Suprapubic skin (tissue), 4 donors: ENCODE results near the gene CCNB1IP1. TPM values are rescaled to one million over a fixed set of nuclear protein-coding genes. Genes with fewer than 3 reads are reported as not detected.

Source experiments
- DNase-seq, 2 donors: peaks; one replicate each; pipeline ENCODE4 v3.0.0-alpha.2; 2019; ENCODE audit warnings: low spot score in 2 of 2
- H3K27ac ChIP-seq: fragments of 200-600 bp; sonication (generic); one replicate; pipeline ENCODE4 v1.5.1; 2019
- H3K27me3 ChIP-seq: fragments of 200-600 bp; sonication (generic); one replicate; pipeline ENCODE4 v1.5.1; 2019
- H3K36me3 ChIP-seq: fragments of 200-600 bp; sonication (generic); one replicate; pipeline ENCODE4 v1.5.1; 2019
- H3K4me1 ChIP-seq: fragments of 200-600 bp; sonication (generic); one replicate; pipeline ENCODE4 v1.5.1; 2019
- H3K4me3 ChIP-seq: fragments of 200-600 bp; sonication (generic); one replicate; pipeline ENCODE4 v1.5.1; 2019; ENCODE audit warnings: mild to moderate bottlenecking
- H3K9me3 ChIP-seq: fragments of 200-600 bp; sonication (generic); one replicate; pipeline ENCODE4 v1.5.1; 2019
- CTCF ChIP-seq, 2 donors: fragments of 200-600 bp in 1 of 2; fragments of 450-650 bp in 1 of 2; sonication (generic) in 1 of 2; IDR thresholded peaks; one replicate each; pipeline ENCODE4 v1.5.1; 2016 to 2019; ENCODE audit warnings: antibody characterized with exemption in 2 of 2, mild to moderate bottlenecking in 1 of 2, moderate library complexity in 1 of 2
- EP300 ChIP-seq: sonication (generic); formaldehyde crosslinking; IDR thresholded peaks from one replicate; pipeline ENCODE4 v1.6.1; 2017; ENCODE audit warnings: antibody characterized with exemption
- POLR2A ChIP-seq, 2 donors: fragments of 450-650 bp; IDR thresholded peaks; one replicate each; pipeline ENCODE4 v1.6.1; 2017; ENCODE audit warnings: antibody characterized with exemption in 2 of 2, mild to moderate bottlenecking in 2 of 2, moderate library complexity in 2 of 2
- POLR2AphosphoS5 ChIP-seq, 3 donors: sonication (generic); formaldehyde crosslinking; IDR thresholded peaks; one replicate each; pipeline ENCODE4 v1.6.1; 2017; ENCODE audit warnings: antibody characterized with exemption in 3 of 3
- WGBS: methylation state at CpG from one replicate; pipeline ENCODE4 v1.1.5; 2018; 5-methylcytosine and 5-hydroxymethylcytosine counted together
- total RNA-seq, 4 donors: library from RNA; depleted of rRNA; stranded (reverse); fragments of >200 nt; gene quantifications; one replicate each; pipeline ENCODE4 v1.1.0, GENCODE V29; 2016

Gene CCNB1IP1
- total RNA-seq, 4 donors from 2014 or later = 42.5 to 50.3 (median 47.6) TPM

GRCh38 chr14:20356422-20356821, 23.3 kb upstream of the CCNB1IP1 start:
- Histone ChIP-seq H3K4me1 (no peaks in the 10 kb centered on the region), H3K36me3 (peaks cover 73% of the 10 kb centered on the region), H3K27me3 (no peaks in the 10 kb centered on the region), H3K4me3 (no peak overlapping the region), H3K9me3 (no peaks in the 10 kb centered on the region), H3K27ac (no peak overlapping the region)
- 87% methylated on average over 3 of the region's 3 CpGs for WGBS
- TF ChIP-seq POLR2A (IDR thresholded peaks at IDR 0.05) (no peak), EP300 (no peak), CTCF (IDR thresholded peaks at IDR 0.05) (no peak), POLR2AphosphoS5 (IDR thresholded peaks at IDR 0.05) (no peak)
- DNase-seq = no peak

- DNase-seq = no peak
- H3K36me3 ChIP-seq = peaks cover 93% of the 10 kb centered on the region
- no peak overlapping the region for H3K4me3 ChIP-seq
- H3K9me3 ChIP-seq = no peaks in the 10 kb centered on the region
- no peak for TF ChIP-seq EP300
- no peak for TF ChIP-seq POLR2A (IDR thresholded peaks at IDR 0.05)
- no peak overlapping the region for H3K27ac ChIP-seq
- H3K4me1 ChIP-seq = no peaks in the 10 kb centered on the region
- H3K27me3 ChIP-seq = no peaks in the 10 kb centered on the region
Measured at GRCh38 chr14:20350860-20351259, 17.8 kb upstream of the CCNB1IP1 start.

GRCh38 chr14:20350282-20350681, 17.2 kb upstream of the CCNB1IP1 start:
- no peaks in the 10 kb centered on the region for H3K9me3 ChIP-seq
- TF ChIP-seq POLR2AphosphoS5 (IDR thresholded peaks at IDR 0.05) (no peak), CTCF (IDR thresholded peaks at IDR 0.05) (no peak), POLR2A (IDR thresholded peaks at IDR 0.05) (no peak), EP300 (no peak)
- H3K27me3 ChIP-seq = no peaks in the 10 kb centered on the region
- no peaks in the 10 kb centered on the region for H3K4me1 ChIP-seq
- no peak overlapping the region for H3K4me3 ChIP-seq
- WGBS = 89% methylated on average over 2 of the region's 2 CpGs
- no peak for DNase-seq
- no peak overlapping the region for H3K27ac ChIP-seq
- H3K36me3 ChIP-seq = peaks cover 88% of the 10 kb centered on the region

GRCh38 chr14:20347747-20348146, 14.7 kb upstream of the CCNB1IP1 start:
- TF ChIP-seq POLR2AphosphoS5 (IDR thresholded peaks at IDR 0.05) = no peak
- TF ChIP-seq CTCF (IDR thresholded peaks at IDR 0.05) = no peak
- TF ChIP-seq EP300 = no peak
- TF ChIP-seq POLR2A (IDR thresholded peaks at IDR 0.05) = no peak
- H3K27me3 ChIP-seq = no peaks in the 10 kb centered on the region
- H3K36me3 ChIP-seq = peaks cover 69% of the 10 kb centered on the region
- H3K27ac ChIP-seq = no peak overlapping the region
- H3K4me3 ChIP-seq = no peak overlapping the region
- WGBS = 93% methylated on average over 3 of the region's 3 CpGs
- H3K9me3 ChIP-seq = no peaks in the 10 kb centered on the region
- peaks cover 10% of the 10 kb centered on the region for H3K4me1 ChIP-seq
- no peak for DNase-seq

GRCh38 chr14:20346713-20347112, 13.6 kb upstream of the CCNB1IP1 start:
- WGBS = 100% methylated on average over 1 of the region's 1 CpG

More at GRCh38 chr14:20346713-20347112, 13.6 kb upstream of the CCNB1IP1 start:
- H3K4me3 ChIP-seq = no peak overlapping the region
- no peak for DNase-seq
- H3K36me3 ChIP-seq = peaks cover 59% of the 10 kb centered on the region
- peaks cover 14% of the 10 kb centered on the region for H3K4me1 ChIP-seq
- H3K27ac ChIP-seq = no peak overlapping the region
- no peaks in the 10 kb centered on the region for H3K27me3 ChIP-seq
- H3K9me3 ChIP-seq = no peaks in the 10 kb centered on the region
- TF ChIP-seq CTCF (IDR thresholded peaks at IDR 0.05) (no peak), POLR2AphosphoS5 (IDR thresholded peaks at IDR 0.05) (no peak), POLR2A (IDR thresholded peaks at IDR 0.05) (no peak), EP300 (no peak)
